ENCODE data around the gene GSK3B.

Gene GSK3B

DNA sequence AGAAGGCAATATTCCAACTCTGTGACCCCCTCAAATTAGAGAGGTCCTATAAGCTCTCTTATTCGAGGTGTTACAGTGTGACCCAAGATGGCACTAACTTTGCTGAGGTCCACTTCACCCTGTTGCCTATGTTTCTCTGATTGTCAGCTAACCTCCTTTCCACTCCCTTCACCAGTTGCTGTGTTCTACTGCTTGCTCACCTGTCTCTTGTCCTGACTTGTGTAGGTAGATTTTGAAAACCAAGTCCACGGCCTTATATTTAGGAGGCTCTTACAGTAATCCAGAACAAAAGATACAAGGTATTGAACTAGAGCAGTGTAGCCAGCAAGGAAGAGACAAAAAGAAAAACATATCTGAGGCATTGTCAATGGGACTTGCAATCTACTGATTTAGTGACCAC, 20.1 kb upstream of the GSK3B start:
- TF ChIP-seq, protein P1, sequence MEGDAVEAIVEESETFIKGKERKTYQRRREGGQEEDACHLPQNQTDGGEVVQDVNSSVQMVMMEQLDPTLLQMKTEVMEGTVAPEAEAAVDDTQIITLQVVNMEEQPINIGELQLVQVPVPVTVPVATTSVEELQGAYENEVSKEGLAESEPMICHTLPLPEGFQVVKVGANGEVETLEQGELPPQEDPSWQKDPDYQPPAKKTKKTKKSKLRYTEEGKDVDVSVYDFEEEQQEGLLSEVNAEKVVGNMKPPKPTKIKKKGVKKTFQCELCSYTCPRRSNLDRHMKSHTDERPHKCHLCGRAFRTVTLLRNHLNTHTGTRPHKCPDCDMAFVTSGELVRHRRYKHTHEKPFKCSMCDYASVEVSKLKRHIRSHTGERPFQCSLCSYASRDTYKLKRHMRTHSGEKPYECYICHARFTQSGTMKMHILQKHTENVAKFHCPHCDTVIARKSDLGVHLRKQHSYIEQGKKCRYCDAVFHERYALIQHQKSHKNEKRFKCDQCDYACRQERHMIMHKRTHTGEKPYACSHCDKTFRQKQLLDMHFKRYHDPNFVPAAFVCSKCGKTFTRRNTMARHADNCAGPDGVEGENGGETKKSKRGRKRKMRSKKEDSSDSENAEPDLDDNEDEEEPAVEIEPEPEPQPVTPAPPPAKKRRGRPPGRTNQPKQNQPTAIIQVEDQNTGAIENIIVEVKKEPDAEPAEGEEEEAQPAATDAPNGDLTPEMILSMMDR (conservative IDR thresholded peaks at IDR 0.05; ENCODE audit: low read depth, low read length) = no peak
- no peak for DNase-seq (ENCODE audit: low read depth)
- H3K4me3 ChIP-seq (ENCODE audit: low read depth, low read length) = no peak overlapping the region

DNA sequence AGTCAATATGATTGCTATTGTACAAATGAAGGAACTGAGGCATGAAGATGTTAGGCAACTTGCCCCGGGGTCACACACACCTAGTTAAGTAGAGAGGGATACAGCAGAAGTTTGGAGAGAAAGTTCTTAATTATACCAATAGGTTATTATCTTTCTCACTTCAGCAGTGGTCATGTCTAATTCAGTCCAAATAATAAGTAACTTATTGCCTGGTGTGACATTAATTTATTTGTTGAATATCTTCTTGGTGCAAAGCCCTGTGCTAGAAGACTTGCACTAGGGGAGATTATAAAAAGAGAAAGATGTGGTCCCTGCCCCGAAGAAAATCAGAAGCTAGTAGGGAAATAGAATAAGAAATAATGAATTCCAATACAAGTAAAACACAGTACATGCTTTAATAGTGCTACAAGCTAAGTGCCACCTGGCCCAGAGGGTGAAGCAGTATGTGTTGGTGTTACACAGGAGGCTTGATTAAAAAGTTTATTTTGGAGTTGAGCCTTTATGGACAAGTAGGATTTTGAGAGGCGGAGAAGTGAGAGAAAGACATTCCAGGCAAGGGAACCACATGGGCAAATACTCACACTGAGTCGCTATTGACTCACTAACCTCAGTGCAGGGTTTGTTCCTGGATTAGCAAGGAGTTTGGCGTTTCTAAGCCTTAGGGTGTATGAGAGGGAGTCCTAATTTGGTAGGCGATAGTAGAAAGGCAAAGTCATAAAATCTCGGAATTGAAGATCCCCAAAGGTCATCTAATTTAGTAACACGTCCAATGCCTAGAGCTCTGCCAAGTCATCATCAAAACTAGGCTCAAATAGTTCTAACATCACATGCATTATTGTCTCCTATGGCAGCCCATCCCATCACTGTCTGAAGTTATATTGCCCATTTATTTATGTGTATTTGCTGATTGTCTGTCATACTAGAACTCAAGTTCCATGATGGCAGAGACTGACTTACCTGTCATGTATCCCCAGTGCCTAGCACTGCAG, 19.2 kb upstream of the GSK3B start:
- TF ChIP-seq, protein P1 (conservative IDR thresholded peaks at IDR 0.05; ENCODE audit: low read depth, low read length) = no peak
- no peak overlapping the region for H3K4me3 ChIP-seq (ENCODE audit: low read depth, low read length)
- DNase-seq (ENCODE audit: low read depth) = peak; percentile 55

DNA sequence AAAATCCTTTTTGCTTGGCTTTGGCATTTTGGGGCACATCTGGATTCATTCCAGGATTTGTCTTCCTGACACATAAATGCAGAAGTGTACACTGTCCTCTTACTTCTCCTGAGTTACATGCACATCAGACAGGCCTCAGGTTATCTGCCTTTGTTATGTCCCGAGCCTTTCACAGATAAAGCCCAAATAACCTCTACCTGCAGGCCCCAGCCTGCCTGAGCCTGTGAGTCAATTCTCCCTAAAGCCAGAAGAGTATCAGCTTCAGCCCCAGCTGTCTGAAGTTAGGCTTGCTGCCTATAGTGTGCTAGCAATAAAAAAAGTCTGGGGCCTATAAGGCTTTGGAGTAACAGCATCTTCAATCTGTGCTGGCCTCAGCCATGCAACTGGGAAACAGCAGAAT, 17.7 kb upstream of the GSK3B start:
- no peak for DNase-seq (ENCODE audit: low read depth)
- TF ChIP-seq, protein P1 (conservative IDR thresholded peaks at IDR 0.05; ENCODE audit: low read depth, low read length) = no peak
- H3K4me3 ChIP-seq (ENCODE audit: low read depth, low read length) = no peak overlapping the region

DNA sequence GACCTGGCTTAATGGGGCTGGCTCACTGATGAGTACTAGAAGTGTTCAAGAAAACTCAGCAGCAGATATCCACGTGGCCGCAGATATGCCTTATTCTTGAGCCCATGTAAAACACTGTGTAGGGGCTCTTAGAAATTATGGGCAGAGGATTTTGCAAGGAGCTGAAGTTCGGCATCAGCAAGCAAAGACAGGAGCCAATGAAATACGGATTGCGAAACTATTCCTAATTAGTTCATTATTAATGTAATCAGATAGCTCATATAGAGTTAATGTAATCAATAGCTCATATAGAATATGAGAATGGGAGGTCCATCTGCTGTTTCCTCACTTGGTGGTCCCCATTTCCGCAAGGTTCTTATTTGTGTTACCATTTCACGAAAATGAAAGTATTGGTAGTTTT, 9.0 kb upstream of the GSK3B start:
- TF ChIP-seq, protein P1 (conservative IDR thresholded peaks at IDR 0.05; ENCODE audit: low read depth, low read length) = no peak
- DNase-seq (ENCODE audit: low read depth) = no peak
- no peak overlapping the region for H3K4me3 ChIP-seq (ENCODE audit: low read depth, low read length)

DNA sequence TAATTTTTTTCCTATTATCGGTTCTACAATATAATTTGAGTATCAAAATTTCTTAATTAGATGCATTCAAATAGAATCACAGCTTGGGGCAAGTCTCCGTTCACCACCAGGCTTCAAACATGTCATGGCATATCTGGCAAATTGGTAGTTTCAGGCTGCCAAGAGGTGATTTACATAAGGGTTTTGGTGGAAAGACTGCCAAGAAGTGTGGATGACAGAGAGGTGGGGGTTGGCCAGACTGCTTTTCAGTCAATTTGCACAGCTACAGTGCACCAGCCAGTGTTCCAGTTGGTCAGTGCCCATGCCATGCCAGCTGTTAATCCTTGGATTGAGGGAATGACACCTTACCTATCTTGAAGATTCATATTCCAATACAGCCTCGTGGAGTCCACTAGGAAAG, 8.4 kb upstream of the GSK3B start:
- TF ChIP-seq, protein P1 (conservative IDR thresholded peaks at IDR 0.05; ENCODE audit: low read depth, low read length) = no peak
- no peak for DNase-seq (ENCODE audit: low read depth)
- H3K4me3 ChIP-seq (ENCODE audit: low read depth, low read length) = no peak overlapping the region

DNA sequence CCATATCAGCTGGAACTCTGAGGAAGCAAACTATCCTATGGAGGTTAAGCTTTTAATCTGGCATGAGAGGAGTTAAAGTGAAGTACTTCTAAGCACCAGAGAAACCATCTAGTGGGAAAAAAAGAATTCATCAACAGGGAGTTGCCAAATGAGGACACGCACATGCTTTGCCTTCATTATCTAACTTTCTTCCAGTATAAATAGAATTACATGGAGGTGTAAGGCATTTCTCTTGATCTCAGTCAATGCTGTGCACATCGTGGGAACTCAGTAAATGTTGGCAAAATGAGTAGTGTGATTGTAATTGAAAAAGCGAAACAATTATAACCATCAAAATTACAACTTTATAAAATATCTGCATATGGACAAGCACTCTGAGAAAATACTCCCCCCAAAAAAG, 8.0 kb upstream of the GSK3B start:
- TF ChIP-seq, protein P1 (conservative IDR thresholded peaks at IDR 0.05; ENCODE audit: low read depth, low read length) = no peak
- no peak for DNase-seq (ENCODE audit: low read depth)
- H3K4me3 ChIP-seq (ENCODE audit: low read depth, low read length) = no peak overlapping the region

DNA sequence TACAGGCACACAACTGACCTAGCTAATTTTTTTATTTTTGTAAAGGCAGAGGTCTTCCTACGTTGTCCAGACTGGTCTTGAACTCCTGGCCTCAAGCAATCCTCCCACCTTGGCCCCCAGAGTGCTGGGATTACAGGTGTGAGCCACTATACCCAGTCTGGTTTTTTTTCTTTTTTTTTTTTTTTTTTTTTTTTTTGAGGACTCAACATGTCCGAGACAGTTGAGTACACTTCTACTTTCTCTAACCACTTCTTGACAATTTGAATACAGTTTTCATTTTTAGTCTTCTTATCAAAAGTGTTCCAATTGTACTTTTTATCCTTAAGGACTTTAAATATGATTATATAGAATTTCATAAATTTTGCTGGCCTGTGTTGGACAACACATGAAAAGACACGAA, 7.4 kb upstream of the GSK3B start:
- H3K4me3 ChIP-seq (ENCODE audit: low read depth, low read length) = no peak overlapping the region
- TF ChIP-seq, protein P1 (conservative IDR thresholded peaks at IDR 0.05; ENCODE audit: low read depth, low read length) = no peak
- DNase-seq (ENCODE audit: low read depth) = no peak

All from choroid plexus epithelial cell (primary cell).